Liver (tissue), 9 donors: Measurements from ENCODE around the gene NME1. TPM values are rescaled to one million over a fixed set of nuclear protein-coding genes. Genes with fewer than 3 reads are reported as not detected.

ENCODE experiments used
- DNase-seq: peaks from one replicate; pipeline ENCODE4 v3.0.0-alpha.2; 2017; ENCODE audit warnings: low spot score
- H3K27ac ChIP-seq, 2 donors: one replicate each; pipeline ENCODE4 v1.7.0; 2013; ENCODE audit warnings: inconsistent platforms in 2 of 2, low read length in 2 of 2, control low read depth in 1 of 2, low read depth in 1 of 2, mild to moderate bottlenecking in 1 of 2
- H3K27me3 ChIP-seq, 4 donors: one replicate each; pipeline versions ENCODE4 v1.6.1 to v1.7.0; 2013; ENCODE audit warnings: low read length in 3 of 4, inconsistent platforms in 1 of 4, mild to moderate bottlenecking in 1 of 4, moderate library complexity in 1 of 4; ENCODE audit not compliant: control insufficient read depth in 4 of 4, insufficient read depth in 4 of 4
- H3K36me3 ChIP-seq, 4 donors: one replicate each; pipeline versions ENCODE4 v1.6.1 to v1.7.0; 2013; ENCODE audit warnings: low read length in 3 of 4, mild to moderate bottlenecking in 3 of 4, low read depth in 1 of 4, moderate library complexity in 1 of 4; ENCODE audit not compliant: control insufficient read depth in 4 of 4, insufficient read depth in 3 of 4
- H3K4me1 ChIP-seq, 4 donors: one replicate each; pipeline versions ENCODE4 v1.6.1 to v1.7.0; 2013; ENCODE audit warnings: low read length in 3 of 4, mild to moderate bottlenecking in 3 of 4, moderate library complexity in 1 of 4; ENCODE audit not compliant: control insufficient read depth in 4 of 4, insufficient read depth in 4 of 4
- H3K4me3 ChIP-seq, 3 donors: one replicate each; pipeline versions ENCODE4 v1.6.1 to v1.7.0; 2013; ENCODE audit warnings: low read length in 3 of 3, control low read depth in 1 of 3, low read depth in 1 of 3, mild to moderate bottlenecking in 1 of 3
- H3K9ac ChIP-seq, 2 donors: one replicate each; pipeline ENCODE4 v1.7.0; 2013; ENCODE audit warnings: low read length in 2 of 2, mild to moderate bottlenecking in 2 of 2, moderate library complexity in 2 of 2, control low read depth in 1 of 2, low read depth in 1 of 2
- H3K9me3 ChIP-seq, 4 donors: one replicate each; pipeline versions ENCODE4 v1.6.1 to v1.7.0; 2013; ENCODE audit warnings: low read length in 3 of 4; ENCODE audit not compliant: control insufficient read depth in 4 of 4
- EGR1 ChIP-seq, 2 donors: IDR thresholded peaks; 2 replicates each; pipeline ENCODE4 v1.6.1; 2016 to 2018; ENCODE audit warnings: antibody characterized with exemption in 2 of 2, low read depth in 2 of 2
- FOXA1 ChIP-seq: IDR thresholded peaks from 2 replicates; pipeline ENCODE4 v1.6.1; 2016; ENCODE audit warnings: antibody characterized with exemption
- FOXA2 ChIP-seq: IDR thresholded peaks from 2 replicates; pipeline ENCODE4 v1.6.1; 2016; ENCODE audit warnings: antibody characterized with exemption
- HNF4A ChIP-seq, 2 donors: conservative IDR thresholded peaks; 2 replicates each; pipeline ENCODE4 v1.6.1; 2016; ENCODE audit warnings: antibody characterized with exemption in 2 of 2, mild to moderate bottlenecking in 2 of 2
- HNF4G ChIP-seq: IDR thresholded peaks from 2 replicates; pipeline ENCODE4 v1.6.1; 2016; ENCODE audit warnings: antibody characterized with exemption
- JUND ChIP-seq, 2 donors: IDR thresholded peaks; 2 replicates each; pipeline ENCODE4 v1.6.1; 2016; ENCODE audit warnings: antibody characterized with exemption in 2 of 2
- NR2F2 ChIP-seq: IDR thresholded peaks from 2 replicates; pipeline ENCODE4 v1.6.1; 2016; ENCODE audit warnings: antibody characterized with exemption
- RAD21 ChIP-seq, 2 donors: IDR thresholded peaks; 2 replicates each; pipeline ENCODE4 v1.6.1; 2016; ENCODE audit warnings: antibody characterized with exemption in 2 of 2, mild to moderate bottlenecking in 2 of 2
- RXRA ChIP-seq, 2 donors: IDR thresholded peaks; 2 replicates each; pipeline ENCODE4 v1.6.1; 2017 to 2018; ENCODE audit warnings: antibody characterized with exemption in 2 of 2, mild to moderate bottlenecking in 1 of 2
- SP1 ChIP-seq: IDR thresholded peaks from 2 replicates; pipeline ENCODE4 v1.6.1; 2018; ENCODE audit warnings: antibody characterized with exemption, mild to moderate bottlenecking
- TAF1 ChIP-seq: conservative IDR thresholded peaks from 2 replicates; pipeline ENCODE4 v1.6.1; 2016; ENCODE audit warnings: antibody characterized with exemption, mild to moderate bottlenecking
- YY1 ChIP-seq: IDR thresholded peaks from 2 replicates; pipeline ENCODE4 v1.6.1; 2016; ENCODE audit warnings: antibody characterized with exemption, mild to moderate bottlenecking
- WGBS: extraction: QIAGEN DNeasy Blood & Tissue Kit; methylation state at CpG from one replicate; pipeline ENCODE4 v1.1.7; 2013; 5-methylcytosine and 5-hydroxymethylcytosine counted together
- polyA plus RNA-seq, 2 donors: library from polyadenylated mRNA; stranded (reverse) in 1 of 2; unstranded in 1 of 2; fragments of 200-250 nt in 1 of 2; fragments of >200 nt in 1 of 2; fragmentation: Nextera tagmentation in 1 of 2; extraction: Ambion mirVana in 1 of 2; gene quantifications; one replicate each; pipeline versions ENCODE4 v1.2.1 to v1.2.3, GENCODE V29; 2013 to 2015
- total RNA-seq, 2 donors: library from RNA; depleted of rRNA; stranded (reverse); fragments of >200 nt; gene quantifications; one replicate each; pipeline ENCODE4 v1.2.3, GENCODE V29; 2014
- TF ChIP-seq, protein P1 (sequence below): IDR thresholded peaks from 2 replicates; pipeline ENCODE4 v1.6.1; 2016; ENCODE audit warnings: antibody characterized with exemption
- TF ChIP-seq, protein P2 (sequence below): IDR thresholded peaks from 2 replicates; pipeline ENCODE4 v1.6.1; 2016; ENCODE audit warnings: antibody characterized with exemption, mild to moderate bottlenecking
- TF ChIP-seq, protein P3 (sequence below): IDR thresholded peaks from 2 replicates; pipeline ENCODE4 v1.6.1; 2016; ENCODE audit warnings: antibody characterized with exemption
- TF ChIP-seq, protein P4 (sequence below): fragments of 150-350 bp; IDR thresholded peaks from 2 replicates; pipeline ENCODE4 v1.5.1; 2017; ENCODE audit warnings: improper control_type of control experiment, low read depth, low read length; ENCODE audit not compliant: missing input control
- donor health status: healthy.
- donor health status: healthy.
- donor health status: healthy.
- donor health status: healthy.
- donor health status: healthy.

The NME1 gene
- total and polyA plus RNA-seq, 4 donors, result 26.7 to 97.3 (median 57.4) TPM

DNA sequence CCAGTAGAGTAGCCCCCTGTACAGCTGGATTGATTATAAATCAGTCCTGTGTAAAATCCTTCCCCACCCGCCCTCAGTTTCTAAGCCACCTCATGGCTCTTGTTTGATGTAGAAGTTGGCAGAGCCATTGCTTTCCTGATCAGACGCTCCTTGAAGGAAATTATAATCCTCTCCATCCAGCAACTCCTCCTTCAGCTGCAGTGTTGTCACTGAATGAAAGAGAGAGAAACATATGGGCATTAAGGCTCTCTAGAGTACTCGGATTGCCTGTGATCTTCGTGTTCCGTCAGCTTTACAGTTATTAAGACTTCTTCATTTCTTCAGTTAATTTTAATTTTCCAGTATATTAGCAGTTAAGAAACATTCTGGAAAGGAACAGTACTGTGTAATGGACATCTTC is 27.1 kb downstream of the NME1 start:
- Histone ChIP-seq H3K36me3 (peaks cover 0 to 22% (median 11%) of the 10 kb centered on the region in 4 donors), H3K27me3 (no peaks in the 10 kb centered on the region), H3K9me3 (no peaks in the 10 kb centered on the region), H3K9ac (no peak overlapping the region), H3K4me1 (no peaks in the 10 kb centered on the region), H3K27ac (no peak overlapping the region), H3K4me3 (no peak overlapping the region)
- WGBS, result 95% methylated on average over 5 of the region's 5 CpGs
- DNase-seq, result no peak
- TF ChIP-seq FOXA2 (no peak), FOXA1 (no peak), TAF1 (no peak)

DNA sequence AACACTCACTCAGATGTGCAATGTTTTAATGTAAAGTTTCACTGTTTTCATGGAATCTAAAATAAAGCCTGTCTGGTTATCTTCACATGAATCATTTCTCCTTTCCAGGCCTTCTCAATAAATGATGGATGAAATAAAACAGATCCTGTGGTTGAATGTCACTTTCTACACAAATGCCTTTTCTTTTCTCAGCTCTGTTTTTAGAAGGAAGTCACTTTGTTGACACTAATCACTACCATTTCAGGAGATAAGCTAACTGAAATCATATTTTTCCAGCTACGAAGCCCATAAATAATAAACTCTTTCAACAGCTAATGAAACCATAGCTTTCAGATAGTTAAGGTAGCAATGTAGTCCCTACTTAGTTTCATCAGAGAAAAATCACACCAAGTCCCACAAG is 30.8 kb downstream of the NME1 start:
- Histone ChIP-seq H3K27ac (no peak overlapping the region), H3K9me3 (no peaks in the 10 kb centered on the region), H3K9ac (no peak overlapping the region), H3K36me3 (peaks cover 0 to 27% (median 13%) of the 10 kb centered on the region in 4 donors), H3K4me1 (no peaks in the 10 kb centered on the region), H3K27me3 (no peaks in the 10 kb centered on the region), H3K4me3 (no peak overlapping the region)
- no peak for DNase-seq
- 86% methylated on average over 1 of the region's 1 CpG for WGBS
- TF ChIP-seq, protein P1, sequence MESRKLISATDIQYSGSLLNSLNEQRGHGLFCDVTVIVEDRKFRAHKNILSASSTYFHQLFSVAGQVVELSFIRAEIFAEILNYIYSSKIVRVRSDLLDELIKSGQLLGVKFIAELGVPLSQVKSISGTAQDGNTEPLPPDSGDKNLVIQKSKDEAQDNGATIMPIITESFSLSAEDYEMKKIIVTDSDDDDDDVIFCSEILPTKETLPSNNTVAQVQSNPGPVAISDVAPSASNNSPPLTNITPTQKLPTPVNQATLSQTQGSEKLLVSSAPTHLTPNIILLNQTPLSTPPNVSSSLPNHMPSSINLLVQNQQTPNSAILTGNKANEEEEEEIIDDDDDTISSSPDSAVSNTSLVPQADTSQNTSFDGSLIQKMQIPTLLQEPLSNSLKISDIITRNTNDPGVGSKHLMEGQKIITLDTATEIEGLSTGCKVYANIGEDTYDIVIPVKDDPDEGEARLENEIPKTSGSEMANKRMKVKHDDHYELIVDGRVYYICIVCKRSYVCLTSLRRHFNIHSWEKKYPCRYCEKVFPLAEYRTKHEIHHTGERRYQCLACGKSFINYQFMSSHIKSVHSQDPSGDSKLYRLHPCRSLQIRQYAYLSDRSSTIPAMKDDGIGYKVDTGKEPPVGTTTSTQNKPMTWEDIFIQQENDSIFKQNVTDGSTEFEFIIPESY, result no peak
- TF ChIP-seq HNF4A (conservative IDR thresholded peaks at IDR 0.05), result no peak
- TF ChIP-seq HNF4G, result no peak
- TF ChIP-seq SP1, result no peak
- no peak for TF ChIP-seq JUND (IDR thresholded peaks at IDR 0.05)
- TF ChIP-seq FOXA2, result no peak
- no peak for TF ChIP-seq YY1
- no peak for TF ChIP-seq RXRA (IDR thresholded peaks at IDR 0.05)
- no peak for TF ChIP-seq NR2F2
- no peak for TF ChIP-seq TAF1
- no peak for TF ChIP-seq EGR1 (IDR thresholded peaks at IDR 0.05; ENCODE audit: low read depth in 2 of 2)
- TF ChIP-seq FOXA1, result no peak
- TF ChIP-seq, protein P2, sequence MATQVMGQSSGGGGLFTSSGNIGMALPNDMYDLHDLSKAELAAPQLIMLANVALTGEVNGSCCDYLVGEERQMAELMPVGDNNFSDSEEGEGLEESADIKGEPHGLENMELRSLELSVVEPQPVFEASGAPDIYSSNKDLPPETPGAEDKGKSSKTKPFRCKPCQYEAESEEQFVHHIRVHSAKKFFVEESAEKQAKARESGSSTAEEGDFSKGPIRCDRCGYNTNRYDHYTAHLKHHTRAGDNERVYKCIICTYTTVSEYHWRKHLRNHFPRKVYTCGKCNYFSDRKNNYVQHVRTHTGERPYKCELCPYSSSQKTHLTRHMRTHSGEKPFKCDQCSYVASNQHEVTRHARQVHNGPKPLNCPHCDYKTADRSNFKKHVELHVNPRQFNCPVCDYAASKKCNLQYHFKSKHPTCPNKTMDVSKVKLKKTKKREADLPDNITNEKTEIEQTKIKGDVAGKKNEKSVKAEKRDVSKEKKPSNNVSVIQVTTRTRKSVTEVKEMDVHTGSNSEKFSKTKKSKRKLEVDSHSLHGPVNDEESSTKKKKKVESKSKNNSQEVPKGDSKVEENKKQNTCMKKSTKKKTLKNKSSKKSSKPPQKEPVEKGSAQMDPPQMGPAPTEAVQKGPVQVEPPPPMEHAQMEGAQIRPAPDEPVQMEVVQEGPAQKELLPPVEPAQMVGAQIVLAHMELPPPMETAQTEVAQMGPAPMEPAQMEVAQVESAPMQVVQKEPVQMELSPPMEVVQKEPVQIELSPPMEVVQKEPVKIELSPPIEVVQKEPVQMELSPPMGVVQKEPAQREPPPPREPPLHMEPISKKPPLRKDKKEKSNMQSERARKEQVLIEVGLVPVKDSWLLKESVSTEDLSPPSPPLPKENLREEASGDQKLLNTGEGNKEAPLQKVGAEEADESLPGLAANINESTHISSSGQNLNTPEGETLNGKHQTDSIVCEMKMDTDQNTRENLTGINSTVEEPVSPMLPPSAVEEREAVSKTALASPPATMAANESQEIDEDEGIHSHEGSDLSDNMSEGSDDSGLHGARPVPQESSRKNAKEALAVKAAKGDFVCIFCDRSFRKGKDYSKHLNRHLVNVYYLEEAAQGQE, result no peak

DNA sequence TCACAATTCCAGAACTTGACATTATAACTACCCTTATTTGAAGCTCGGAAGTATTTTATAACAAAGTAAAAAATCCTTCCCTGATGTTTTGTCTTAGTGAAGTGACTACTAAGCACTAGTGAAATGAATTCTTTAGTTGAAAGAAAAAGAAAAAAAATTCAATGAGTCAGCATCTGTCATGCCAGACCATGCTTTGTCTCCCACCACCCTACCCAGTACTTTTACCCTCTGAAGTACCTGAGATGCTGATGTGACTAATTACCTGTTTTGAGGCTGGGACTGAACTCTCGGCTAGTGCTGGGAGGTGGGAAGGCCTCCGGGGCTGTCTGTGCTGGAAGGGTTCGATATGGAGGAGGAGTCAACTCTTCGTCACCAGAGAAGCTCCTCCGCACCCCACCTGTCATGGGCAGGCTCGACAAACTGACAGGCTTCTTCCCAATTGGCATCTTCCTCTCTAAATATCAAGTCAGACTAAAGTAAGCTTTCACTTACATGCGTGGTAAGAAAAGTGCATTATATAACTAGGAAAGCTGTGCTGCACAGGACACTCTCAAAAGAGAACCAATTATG is 32.5 kb downstream of the NME1 start:
- H3K4me3 ChIP-seq, result no peak overlapping the region
- no peak overlapping the region for H3K9ac ChIP-seq
- H3K9me3 ChIP-seq, result no peaks in the 10 kb centered on the region
- no peak for DNase-seq
- 96% methylated on average over 8 of the region's 8 CpGs for WGBS
- H3K27me3 ChIP-seq, result no peaks in the 10 kb centered on the region
- TF ChIP-seq RXRA (IDR thresholded peaks at IDR 0.05) (no peak), HNF4G (no peak), FOXA2 (no peak), RAD21 (IDR thresholded peaks at IDR 0.05) (no peak), HNF4A (conservative IDR thresholded peaks at IDR 0.05) (no peak), FOXA1 (no peak), YY1 (no peak)
- TF ChIP-seq, protein P2, result no peak
- TF ChIP-seq, protein P3, sequence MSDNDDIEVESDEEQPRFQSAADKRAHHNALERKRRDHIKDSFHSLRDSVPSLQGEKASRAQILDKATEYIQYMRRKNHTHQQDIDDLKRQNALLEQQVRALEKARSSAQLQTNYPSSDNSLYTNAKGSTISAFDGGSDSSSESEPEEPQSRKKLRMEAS, result no peak
- TF ChIP-seq, protein P4, sequence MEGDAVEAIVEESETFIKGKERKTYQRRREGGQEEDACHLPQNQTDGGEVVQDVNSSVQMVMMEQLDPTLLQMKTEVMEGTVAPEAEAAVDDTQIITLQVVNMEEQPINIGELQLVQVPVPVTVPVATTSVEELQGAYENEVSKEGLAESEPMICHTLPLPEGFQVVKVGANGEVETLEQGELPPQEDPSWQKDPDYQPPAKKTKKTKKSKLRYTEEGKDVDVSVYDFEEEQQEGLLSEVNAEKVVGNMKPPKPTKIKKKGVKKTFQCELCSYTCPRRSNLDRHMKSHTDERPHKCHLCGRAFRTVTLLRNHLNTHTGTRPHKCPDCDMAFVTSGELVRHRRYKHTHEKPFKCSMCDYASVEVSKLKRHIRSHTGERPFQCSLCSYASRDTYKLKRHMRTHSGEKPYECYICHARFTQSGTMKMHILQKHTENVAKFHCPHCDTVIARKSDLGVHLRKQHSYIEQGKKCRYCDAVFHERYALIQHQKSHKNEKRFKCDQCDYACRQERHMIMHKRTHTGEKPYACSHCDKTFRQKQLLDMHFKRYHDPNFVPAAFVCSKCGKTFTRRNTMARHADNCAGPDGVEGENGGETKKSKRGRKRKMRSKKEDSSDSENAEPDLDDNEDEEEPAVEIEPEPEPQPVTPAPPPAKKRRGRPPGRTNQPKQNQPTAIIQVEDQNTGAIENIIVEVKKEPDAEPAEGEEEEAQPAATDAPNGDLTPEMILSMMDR, result no peak
- H3K4me1 ChIP-seq, result peaks cover 0 to 1% (median 0%) of the 10 kb centered on the region in 4 donors
- peaks cover 2 to 28% (median 13%) of the 10 kb centered on the region in 4 donors for H3K36me3 ChIP-seq
- H3K27ac ChIP-seq, result no peak overlapping the region
